Neural progenitor cell (in vitro differentiated cells): ENCODE results near the gene DEFB127.

Experiments
- EZH2 ChIP-seq: fragments of 200-600 bp; sonication (generic); IDR thresholded peaks from 2 replicates; pipeline ENCODE4 v1.6.1; 2017; ENCODE audit warnings: antibody characterized with exemption, mild to moderate bottlenecking, moderate library complexity
- TF ChIP-seq, protein P1 (sequence below): fragments of 200-600 bp; sonication (generic); IDR thresholded peaks from 2 replicates; pipeline ENCODE4 v1.5.1; 2017; ENCODE audit warnings: antibody characterized with exemption, mild to moderate bottlenecking

- TF ChIP-seq, protein P1, sequence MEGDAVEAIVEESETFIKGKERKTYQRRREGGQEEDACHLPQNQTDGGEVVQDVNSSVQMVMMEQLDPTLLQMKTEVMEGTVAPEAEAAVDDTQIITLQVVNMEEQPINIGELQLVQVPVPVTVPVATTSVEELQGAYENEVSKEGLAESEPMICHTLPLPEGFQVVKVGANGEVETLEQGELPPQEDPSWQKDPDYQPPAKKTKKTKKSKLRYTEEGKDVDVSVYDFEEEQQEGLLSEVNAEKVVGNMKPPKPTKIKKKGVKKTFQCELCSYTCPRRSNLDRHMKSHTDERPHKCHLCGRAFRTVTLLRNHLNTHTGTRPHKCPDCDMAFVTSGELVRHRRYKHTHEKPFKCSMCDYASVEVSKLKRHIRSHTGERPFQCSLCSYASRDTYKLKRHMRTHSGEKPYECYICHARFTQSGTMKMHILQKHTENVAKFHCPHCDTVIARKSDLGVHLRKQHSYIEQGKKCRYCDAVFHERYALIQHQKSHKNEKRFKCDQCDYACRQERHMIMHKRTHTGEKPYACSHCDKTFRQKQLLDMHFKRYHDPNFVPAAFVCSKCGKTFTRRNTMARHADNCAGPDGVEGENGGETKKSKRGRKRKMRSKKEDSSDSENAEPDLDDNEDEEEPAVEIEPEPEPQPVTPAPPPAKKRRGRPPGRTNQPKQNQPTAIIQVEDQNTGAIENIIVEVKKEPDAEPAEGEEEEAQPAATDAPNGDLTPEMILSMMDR = no peak
- TF ChIP-seq EZH2 = no peak
Observed at GRCh38 chr20:198225-198624, 41.0 kb downstream of the DEFB127 start.
